HG03139 (cell line): ENCODE results near the gene ZNF43.
"Not testable (repeated sequence)": the region's sequence is repeated elsewhere in the genome, so short reads cannot be mapped to it uniquely, and the experiment has no call there.

Experiments
- ATAC-seq: cut with Tn5 transposase; IDR thresholded peaks from one replicate; pipeline ENCODE4 v1.9.1; 2021; ENCODE audit not compliant: unreplicated experiment

Gene ZNF43

GRCh38 chr19:21812448-21812847 lies 23.5 kb downstream of the ZNF43 start:
- no peak for ATAC-seq

GRCh38 chr19:21808400-21809000 lies 27.5 kb downstream of the ZNF43 start:
- not testable (repeated sequence) for ATAC-seq

GRCh38 chr19:21789466-21790085 lies 46.4 kb downstream of the ZNF43 start:
- no peak for ATAC-seq

- ATAC-seq = no peak
These were observed 49.0 kb downstream of the ZNF43 start for GRCh38 chr19:21786936-21787335.

- ATAC-seq = not testable (repeated sequence)
These were observed 60.2 kb downstream of the ZNF43 start for GRCh38 chr19:21775792-21776191.

GRCh38 chr19:21767065-21767800 lies 68.7 kb downstream of the ZNF43 start, which contains the start of gene ZNF100:
Gene ZNF100 (minus strand): TSS chr19:21767579. CDS start chr19:21767429, 150 bp downstream.
- ATAC-seq = peak; percentile 85

- not testable (repeated sequence) for ATAC-seq
These were observed 69.3 kb downstream of the ZNF43 start for GRCh38 chr19:21766705-21767064.

- no peak for ATAC-seq
These were observed 70.8 kb downstream of the ZNF43 start for GRCh38 chr19:21765151-21765550.

- not testable (repeated sequence) for ATAC-seq
These were observed 74.4 kb downstream of the ZNF43 start for GRCh38 chr19:21761547-21761946.

- ATAC-seq = no peak
These were observed 77.7 kb downstream of the ZNF43 start for GRCh38 chr19:21758296-21758695.

- not testable (repeated sequence) for ATAC-seq
These were observed 80.4 kb downstream of the ZNF43 start for GRCh38 chr19:21755555-21755954.
